Gastrocnemius medialis (tissue), 4 donors: ENCODE results near the gene RPRD1A. TPM values are rescaled to one million over a fixed set of nuclear protein-coding genes. Genes with fewer than 3 reads are reported as not detected.

Source experiments
- ATAC-seq, 2 donors: fragments of 150-250 bp; one replicate each; pipeline ENCODE4 v1.9.1; 2016
- DNase-seq, 2 donors: peaks; one replicate each; pipeline ENCODE4 v3.0.0-alpha.2; 2019
- H3K27ac ChIP-seq, 4 donors: fragments of 200-600 bp; sonication (generic); 1 replicate in 1 of 4; 2 replicates in 3 of 4; pipeline ENCODE4 v1.5.1; 2016 to 2018; ENCODE audit warnings: mild to moderate bottlenecking in 2 of 4, moderate library complexity in 1 of 4
- H3K27me3 ChIP-seq, 3 donors: fragments of 200-600 bp; sonication (generic) in 2 of 3; 1 replicate in 1 of 3; 2 replicates in 2 of 3; pipeline versions ENCODE4 v1.5.1 to v1.6.0; 2016 to 2019; ENCODE audit warnings: mild to moderate bottlenecking in 1 of 3, moderate library complexity in 1 of 3
- H3K36me3 ChIP-seq, 2 donors: fragments of 200-600 bp; sonication (generic) in 1 of 2; one replicate each; pipeline ENCODE4 v1.5.1; 2017 to 2018
- H3K4me1 ChIP-seq, 2 donors: fragments of 200-600 bp; sonication (generic) in 1 of 2; one replicate each; pipeline ENCODE4 v1.5.1; 2016 to 2017; ENCODE audit warnings: mild to moderate bottlenecking in 2 of 2
- H3K4me3 ChIP-seq, 4 donors: fragments of 200-600 bp; sonication (generic) in 3 of 4; 1 replicate in 1 of 4; 2 replicates in 3 of 4; pipeline ENCODE4 v1.5.1; 2016 to 2019; ENCODE audit warnings: mild to moderate bottlenecking in 2 of 4
- H3K9me3 ChIP-seq, 3 donors: fragments of 200-600 bp; sonication (generic) in 2 of 3; 1 replicate in 1 of 3; 2 replicates in 2 of 3; pipeline ENCODE4 v1.5.1; 2016 to 2019
- CTCF ChIP-seq, 5 experiments: fragments of 450-650 bp in 3 of 5; fragments of 200-600 bp in 2 of 5; sonication (generic) in 2 of 5; IDR thresholded peaks in 4 of 5; conservative IDR thresholded peaks in 1 of 5; 1 replicate in 4 of 5; 2 replicates in 1 of 5; pipeline ENCODE4 v1.5.1; 2016 to 2019; ENCODE audit warnings: antibody characterized with exemption in 5 of 5, mild to moderate bottlenecking in 3 of 5, moderate library complexity in 3 of 5
- POLR2A ChIP-seq, 2 donors: fragments of 450-650 bp; IDR thresholded peaks; one replicate each; pipeline ENCODE4 v1.6.1; 2017; ENCODE audit warnings: antibody characterized with exemption in 2 of 2, mild to moderate bottlenecking in 2 of 2, moderate library complexity in 2 of 2
- in situ Hi-C, 4 donors: fragments of 200-750 bp; cut with MboI; loops; one replicate each; pipeline versions ENCODE4 v1.15.0 to v1.8.0; 2017; ENCODE audit warnings: low sequenced_read_pairs in 4 of 4
- intact Hi-C: fragments of 100-400 bp; cut with DNase I; formaldehyde crosslinking; loops from one replicate; pipeline ENCODE4 v1.15.1; 2023; ENCODE audit warnings: low total_unique reads
- total RNA-seq, 4 donors: library from RNA; depleted of rRNA; stranded (reverse); fragments of >200 nt; gene quantifications; one replicate each; pipeline versions ENCODE4 v1.1.0 to v1.2.3, GENCODE V29; 2016

The RPRD1A gene
- total RNA-seq, 4 donors from 2014 or later = 59.6 to 63.8 (median 61.8) TPM

DNA sequence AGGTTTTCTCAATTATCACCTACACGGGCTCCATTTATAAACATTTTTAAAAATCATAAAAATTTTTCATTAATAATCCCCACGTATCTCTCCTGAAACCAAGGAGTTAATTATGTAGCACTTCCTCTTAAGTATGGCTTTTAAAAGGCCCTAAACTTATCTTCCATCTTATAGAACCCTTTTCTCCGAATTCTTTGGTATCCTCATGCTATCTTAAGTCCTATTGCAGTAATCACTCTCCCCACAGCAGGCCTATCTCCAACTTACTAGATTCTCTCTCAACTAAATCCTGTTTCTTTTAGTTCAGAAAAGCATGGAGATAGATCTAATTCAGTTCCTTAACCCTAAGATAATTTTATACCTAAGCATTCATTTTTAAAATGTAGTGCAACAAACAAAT, 26.2 kb downstream of the RPRD1A start:
- DNase-seq (no peak), ATAC-seq (no peak)
- no peak overlapping the region for H3K4me3 ChIP-seq
- no peak overlapping the region for H3K27ac ChIP-seq
- in situ Hi-C loops (no loop called here), intact Hi-C loops (no loop called here)
- H3K27me3 ChIP-seq = no peaks in the 10 kb centered on the region
- no peaks in the 10 kb centered on the region for H3K9me3 ChIP-seq
- no peaks in the 10 kb centered on the region for H3K36me3 ChIP-seq
- no peak for TF ChIP-seq CTCF (IDR thresholded peaks at IDR 0.05 in 4 of 5, conservative IDR thresholded peaks at IDR 0.05 in 1 of 5)
- no peak for TF ChIP-seq POLR2A (IDR thresholded peaks at IDR 0.05)
- H3K4me1 ChIP-seq = peaks cover 8 to 12% of the 10 kb centered on the region in 2 donors

GRCh38 chr18:36038102-36038663, 29.2 kb downstream of the RPRD1A start:
- no peaks in the 10 kb centered on the region for H3K36me3 ChIP-seq
- in situ Hi-C loops = no loop called here
- H3K27ac ChIP-seq = no peak overlapping the region
- no peak for DNase-seq
- no peaks in the 10 kb centered on the region for H3K9me3 ChIP-seq
- no peak overlapping the region for H3K4me3 ChIP-seq
- peaks cover 14% of the 10 kb centered on the region in 2 donors for H3K4me1 ChIP-seq
- TF ChIP-seq POLR2A (IDR thresholded peaks at IDR 0.05) (no peak), CTCF (IDR thresholded peaks at IDR 0.05 in 4 of 5, conservative IDR thresholded peaks at IDR 0.05 in 1 of 5) (no peak)
- H3K27me3 ChIP-seq = no peaks in the 10 kb centered on the region
- intact Hi-C loops = no loop called here
- ATAC-seq = no peak

DNA sequence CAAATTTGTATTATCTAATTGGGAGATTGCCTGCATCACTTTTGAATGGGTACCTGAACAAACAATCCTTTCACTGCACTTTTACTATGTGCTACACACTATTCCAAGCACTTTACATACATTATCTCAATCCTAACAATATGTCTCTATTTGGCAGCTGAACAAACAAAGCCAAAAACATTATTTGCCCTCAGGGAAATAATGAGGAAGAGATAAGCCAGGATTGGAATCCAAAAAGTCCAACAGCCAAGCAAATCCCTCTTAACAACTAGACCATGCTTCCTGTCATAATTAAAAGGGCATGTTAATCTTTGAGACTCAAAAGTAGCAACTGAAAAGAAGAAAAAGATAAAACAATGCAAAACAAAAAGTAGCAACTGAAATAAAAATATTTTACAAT, 32.1 kb downstream of the RPRD1A start:
- ATAC-seq (no peak), DNase-seq (no peak)
- Histone ChIP-seq H3K4me1 (peaks cover 7 to 11% of the 10 kb centered on the region in 2 donors), H3K9me3 (no peaks in the 10 kb centered on the region), H3K36me3 (peaks cover 0 to 6% of the 10 kb centered on the region in 2 donors), H3K27ac (no peak overlapping the region), H3K4me3 (no peak overlapping the region), H3K27me3 (no peaks in the 10 kb centered on the region)
- intact Hi-C loops = no loop called here
- in situ Hi-C loops = no loop called here
- TF ChIP-seq POLR2A (IDR thresholded peaks at IDR 0.05) (no peak), CTCF (IDR thresholded peaks at IDR 0.05 in 4 of 5, conservative IDR thresholded peaks at IDR 0.05 in 1 of 5) (no peak)

- H3K27ac ChIP-seq = no peak overlapping the region
- in situ Hi-C loops (no loop called here), intact Hi-C loops (no loop called here)
- DNase-seq (no peak), ATAC-seq (no peak)
- no peaks in the 10 kb centered on the region for H3K9me3 ChIP-seq
- H3K4me1 ChIP-seq = peaks cover 7 to 11% of the 10 kb centered on the region in 2 donors
- H3K36me3 ChIP-seq = peaks cover 0 to 12% of the 10 kb centered on the region in 2 donors
- no peaks in the 10 kb centered on the region for H3K27me3 ChIP-seq
- no peak overlapping the region for H3K4me3 ChIP-seq
- TF ChIP-seq CTCF (IDR thresholded peaks at IDR 0.05 in 4 of 5, conservative IDR thresholded peaks at IDR 0.05 in 1 of 5) (no peak), POLR2A (IDR thresholded peaks at IDR 0.05) (no peak)
These were observed 33.0 kb downstream of the RPRD1A start for GRCh38 chr18:36034299-36034895.
